Tibial nerve (tissue), 4 donors: ENCODE data around the gene ATP8B1. TPM values are rescaled to one million over a fixed set of nuclear protein-coding genes. Genes with fewer than 3 reads are reported as not detected.

Experiments used
- DNase-seq, 2 donors: peaks; one replicate each; pipeline ENCODE4 v3.0.0-alpha.2; 2019; ENCODE audit warnings: low spot score in 2 of 2
- H3K27ac ChIP-seq, 4 donors: fragments of 200-600 bp; sonication (generic) in 3 of 4; one replicate each; pipeline ENCODE4 v1.5.1; 2017 to 2019; ENCODE audit warnings: mild to moderate bottlenecking in 1 of 4
- H3K27me3 ChIP-seq, 2 donors: fragments of 200-600 bp; sonication (generic) in 1 of 2; one replicate each; pipeline versions ENCODE4 v1.5.1 to v1.6.0; 2017 to 2019
- H3K36me3 ChIP-seq, 3 donors: fragments of 200-600 bp; sonication (generic); one replicate each; pipeline ENCODE4 v1.5.1; 2018 to 2019
- H3K4me1 ChIP-seq, 4 donors: fragments of 200-600 bp; sonication (generic) in 3 of 4; one replicate each; pipeline ENCODE4 v1.5.1; 2017 to 2019
- H3K4me3 ChIP-seq, 4 donors: fragments of 200-600 bp; sonication (generic) in 3 of 4; one replicate each; pipeline ENCODE4 v1.5.1; 2017 to 2019; ENCODE audit warnings: mild to moderate bottlenecking in 1 of 4, moderate library complexity in 1 of 4
- H3K9me3 ChIP-seq, 4 donors: fragments of 200-600 bp; sonication (generic) in 3 of 4; one replicate each; pipeline ENCODE4 v1.5.1; 2017 to 2019
- EP300 ChIP-seq, 2 donors: sonication (generic); formaldehyde crosslinking; IDR thresholded peaks; one replicate each; pipeline ENCODE4 v1.6.1; 2017; ENCODE audit warnings: antibody characterized with exemption in 2 of 2, mild to moderate bottlenecking in 1 of 2
- POLR2A ChIP-seq, 2 donors: fragments of 450-650 bp; IDR thresholded peaks; one replicate each; pipeline ENCODE4 v1.6.1; 2017; ENCODE audit warnings: antibody characterized with exemption in 2 of 2, mild to moderate bottlenecking in 2 of 2, moderate library complexity in 2 of 2
- WGBS, 2 donors: methylation state at CpG; one replicate each; pipeline ENCODE4 v1.1.5; 2018; 5-methylcytosine and 5-hydroxymethylcytosine counted together
- total RNA-seq, 4 donors: library from RNA; depleted of rRNA; stranded (reverse); fragments of >200 nt; gene quantifications; one replicate each; pipeline ENCODE4 v1.1.0, GENCODE V29; 2016
- TF ChIP-seq, protein P1 (sequence below), 5 experiments: fragments of 200-600 bp in 3 of 5; fragments of 450-650 bp in 2 of 5; sonication (generic) in 3 of 5; IDR thresholded peaks; one replicate each; pipeline ENCODE4 v1.5.1; 2016 to 2019; ENCODE audit warnings: antibody characterized with exemption in 5 of 5, mild to moderate bottlenecking in 3 of 5, moderate library complexity in 2 of 5

ATP8B1 gene
- total RNA-seq, 4 donors from 2014 or later: 8.0 to 25.8 (median 12.4) TPM

DNA sequence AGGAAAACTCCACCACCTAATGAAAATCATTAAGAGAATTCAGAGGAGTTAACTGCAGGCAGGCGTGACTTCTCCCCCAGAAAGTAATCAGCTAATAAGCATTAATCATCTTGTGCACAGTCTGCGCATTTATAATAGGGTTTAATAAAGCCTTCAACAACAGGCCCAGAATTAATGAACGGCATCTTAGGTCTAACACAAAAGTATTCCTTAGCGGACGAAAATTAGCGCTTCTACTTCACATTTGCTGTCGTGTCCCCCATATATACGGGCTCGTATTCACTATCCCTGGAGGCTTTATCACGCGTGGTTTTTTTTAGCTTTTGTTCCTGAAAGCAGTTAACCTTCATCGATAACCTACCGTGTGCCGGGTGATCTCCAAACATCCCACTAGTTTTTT lies 1.8 kb downstream of the ATP8B1 start:
- Histone ChIP-seq H3K9me3 (no peaks in the 10 kb centered on the region), H3K36me3 (peaks cover 0 to 3% (median 0%) of the 10 kb centered on the region in 3 donors), H3K27me3 (peaks cover 0 to 36% of the 10 kb centered on the region in 2 donors), H3K4me1 (peaks cover 0 to 24% (median 16%) of the 10 kb centered on the region in 4 donors), H3K4me3 (peak overlapping the region; percentile 43 to 61 (median 52)), H3K27ac (peak overlapping the region in 3 of 4 donors; percentile 16 to 73 (median 73))
- WGBS, 2 donors: 42 to 47% methylated on average over 14 of the region's 14 CpGs
- DNase-seq: no peak
- TF ChIP-seq, protein P1, sequence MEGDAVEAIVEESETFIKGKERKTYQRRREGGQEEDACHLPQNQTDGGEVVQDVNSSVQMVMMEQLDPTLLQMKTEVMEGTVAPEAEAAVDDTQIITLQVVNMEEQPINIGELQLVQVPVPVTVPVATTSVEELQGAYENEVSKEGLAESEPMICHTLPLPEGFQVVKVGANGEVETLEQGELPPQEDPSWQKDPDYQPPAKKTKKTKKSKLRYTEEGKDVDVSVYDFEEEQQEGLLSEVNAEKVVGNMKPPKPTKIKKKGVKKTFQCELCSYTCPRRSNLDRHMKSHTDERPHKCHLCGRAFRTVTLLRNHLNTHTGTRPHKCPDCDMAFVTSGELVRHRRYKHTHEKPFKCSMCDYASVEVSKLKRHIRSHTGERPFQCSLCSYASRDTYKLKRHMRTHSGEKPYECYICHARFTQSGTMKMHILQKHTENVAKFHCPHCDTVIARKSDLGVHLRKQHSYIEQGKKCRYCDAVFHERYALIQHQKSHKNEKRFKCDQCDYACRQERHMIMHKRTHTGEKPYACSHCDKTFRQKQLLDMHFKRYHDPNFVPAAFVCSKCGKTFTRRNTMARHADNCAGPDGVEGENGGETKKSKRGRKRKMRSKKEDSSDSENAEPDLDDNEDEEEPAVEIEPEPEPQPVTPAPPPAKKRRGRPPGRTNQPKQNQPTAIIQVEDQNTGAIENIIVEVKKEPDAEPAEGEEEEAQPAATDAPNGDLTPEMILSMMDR (IDR thresholded peaks at IDR 0.05): no peak
- TF ChIP-seq POLR2A (IDR thresholded peaks at IDR 0.05) (no peak), EP300 (IDR thresholded peaks at IDR 0.05) (no peak)

DNA sequence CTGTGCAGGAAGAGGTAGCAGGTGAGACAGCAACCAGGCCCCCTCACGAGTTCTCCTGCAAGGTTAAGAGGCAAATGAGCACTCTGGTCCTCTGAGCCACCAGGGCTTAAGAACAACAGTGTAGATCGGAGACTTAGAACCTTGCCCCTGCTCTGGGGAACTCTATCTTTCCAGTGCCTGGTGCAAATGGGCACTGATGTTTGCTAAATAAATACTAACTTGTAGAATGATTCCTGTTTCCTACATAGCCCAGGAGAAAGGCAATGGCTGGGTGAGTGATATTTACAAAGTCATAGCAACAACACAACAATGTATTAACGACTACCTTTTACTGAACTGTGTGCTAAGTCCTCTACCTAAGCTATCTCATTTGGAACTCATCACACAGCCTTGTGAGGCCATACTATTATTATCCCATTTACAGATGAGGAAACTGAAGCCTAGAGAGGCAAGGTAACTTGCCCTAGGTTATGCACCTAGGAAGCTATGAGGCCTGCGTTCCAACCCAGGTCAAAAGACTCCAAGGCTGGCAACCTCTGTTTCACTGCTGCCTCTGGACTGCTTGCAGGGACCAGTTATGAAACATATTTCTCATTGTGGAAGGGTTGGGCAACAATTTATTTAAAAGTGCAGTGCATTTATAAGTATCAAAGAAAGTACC lies 4.3 kb downstream of the ATP8B1 start:
- H3K9me3 ChIP-seq: peaks cover 0 to 5% (median 0%) of the 10 kb centered on the region in 4 donors
- 81 to 84% methylated on average over 4 of the region's 4 CpGs for WGBS, 2 donors
- H3K4me3 ChIP-seq: no peak overlapping the region
- H3K36me3 ChIP-seq: peaks cover 0 to 5% (median 0%) of the 10 kb centered on the region in 3 donors
- peaks cover 0 to 36% of the 10 kb centered on the region in 2 donors for H3K27me3 ChIP-seq
- H3K4me1 ChIP-seq: peaks cover 0 to 22% (median 16%) of the 10 kb centered on the region in 4 donors
- DNase-seq: no peak
- no peak overlapping the region for H3K27ac ChIP-seq
- TF ChIP-seq, protein P1 (IDR thresholded peaks at IDR 0.05): no peak
- no peak for TF ChIP-seq EP300 (IDR thresholded peaks at IDR 0.05)
- no peak for TF ChIP-seq POLR2A (IDR thresholded peaks at IDR 0.05)

DNA sequence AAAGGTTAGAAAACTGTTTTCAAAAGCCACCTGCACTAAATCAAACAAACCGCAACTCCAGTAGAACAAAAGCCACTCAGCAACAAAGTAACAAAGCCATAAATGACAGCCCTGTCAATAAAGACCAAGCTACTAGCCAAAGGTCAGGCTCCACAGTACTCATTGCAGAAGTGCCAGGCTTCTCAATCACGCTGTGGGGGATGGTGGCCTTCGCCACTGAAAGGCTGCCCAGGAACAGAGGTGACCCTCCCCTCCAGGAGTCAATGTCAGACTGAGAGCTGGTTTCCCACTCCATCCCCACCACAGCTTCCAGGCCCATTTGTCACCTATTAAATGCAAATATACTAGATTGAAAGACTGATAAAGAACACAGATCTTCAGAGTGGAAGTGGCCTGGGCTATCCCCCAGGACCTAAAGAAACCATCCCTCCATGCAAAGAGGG lies 5.9 kb downstream of the ATP8B1 start:
- Histone ChIP-seq H3K36me3 (peaks cover 0 to 5% (median 0%) of the 10 kb centered on the region in 3 donors), H3K27me3 (peaks cover 0 to 23% of the 10 kb centered on the region in 2 donors), H3K27ac (no peak overlapping the region), H3K9me3 (peaks cover 0 to 5% (median 0%) of the 10 kb centered on the region in 4 donors), H3K4me3 (no peak overlapping the region), H3K4me1 (peaks cover 0 to 16% (median 6%) of the 10 kb centered on the region in 4 donors)
- DNase-seq: no peak
- WGBS, 2 donors: 44 to 63% methylated on average over 3 of the region's 3 CpGs
- TF ChIP-seq, protein P1 (IDR thresholded peaks at IDR 0.05): no peak
- no peak for TF ChIP-seq EP300 (IDR thresholded peaks at IDR 0.05)
- no peak for TF ChIP-seq POLR2A (IDR thresholded peaks at IDR 0.05)

DNA sequence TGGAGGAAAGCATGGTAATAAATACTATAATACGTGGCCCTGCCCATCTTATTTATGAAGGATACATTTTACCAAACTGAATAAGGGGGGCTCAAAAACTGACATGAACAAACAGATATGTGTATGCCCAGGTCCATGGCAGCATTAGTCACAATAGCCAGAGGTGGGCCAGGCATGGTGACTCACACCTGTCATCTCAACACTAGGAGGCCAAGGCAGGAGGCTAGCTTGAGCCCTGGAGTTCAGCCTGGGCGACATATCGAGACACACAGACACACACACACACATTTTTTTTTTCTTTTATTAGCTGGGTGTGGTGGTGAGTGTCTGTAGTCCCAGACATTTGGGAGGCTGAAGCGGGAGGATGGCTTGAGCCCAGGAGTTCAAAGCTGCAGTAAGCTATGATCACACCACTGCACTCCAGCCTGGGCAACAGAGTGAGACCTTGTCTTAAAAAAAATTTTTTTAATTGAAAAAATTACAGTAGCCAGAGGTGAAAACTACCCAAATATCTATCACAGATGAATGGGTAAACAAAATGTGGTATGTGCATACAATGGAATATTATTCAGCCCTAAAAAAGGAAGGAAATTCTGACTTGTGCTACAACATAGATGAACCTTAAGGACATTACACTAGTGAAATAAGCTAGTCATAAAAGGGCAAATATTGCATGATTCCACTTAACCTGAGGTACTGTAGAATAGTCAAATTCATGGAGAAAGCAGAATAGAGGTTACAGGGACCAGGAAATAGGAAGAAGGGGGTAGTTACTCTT lies 8.0 kb downstream of the ATP8B1 start:
- Histone ChIP-seq H3K4me3 (no peak overlapping the region), H3K36me3 (peaks cover 0 to 5% (median 0%) of the 10 kb centered on the region in 3 donors), H3K27ac (no peak overlapping the region), H3K27me3 (peaks cover 0 to 3% of the 10 kb centered on the region in 2 donors), H3K4me1 (peaks cover 0 to 9% (median 2%) of the 10 kb centered on the region in 4 donors), H3K9me3 (peaks cover 0 to 5% (median 0%) of the 10 kb centered on the region in 4 donors)
- 94 to 98% methylated on average over 4 of the region's 4 CpGs for WGBS, 2 donors
- DNase-seq: no peak
- TF ChIP-seq EP300 (IDR thresholded peaks at IDR 0.05): no peak
- no peak for TF ChIP-seq POLR2A (IDR thresholded peaks at IDR 0.05)
- TF ChIP-seq, protein P1 (IDR thresholded peaks at IDR 0.05): no peak
